Measurements from ENCODE around the gene EPHA10. TPM values are rescaled to one million over a fixed set of nuclear protein-coding genes. Genes with fewer than 3 reads are reported as not detected.
"Not testable (repeated sequence)": the region's sequence is repeated elsewhere in the genome, so short reads cannot be mapped to it uniquely, and the experiment has no call there.

Gene EPHA10
- total RNA-seq, 1 experiment from 2014 or later, result 1.0 TPM

- no peak overlapping the region for H3K4me3 Mint-ChIP-seq (ENCODE audit: unreplicated experiment)
- BruUV-seq (replicated peaks), result no TSS peak
- no peak for DNase-seq (ENCODE audit: unreplicated experiment)
- peaks cover 11% of the 10 kb centered on the region for H3K27me3 Mint-ChIP-seq (ENCODE audit: insufficient read depth, unreplicated experiment)
- peaks cover 5% of the 10 kb centered on the region for H3K9me3 Mint-ChIP-seq (ENCODE audit: unreplicated experiment)
- POLR2A ChIA-PET, result no interaction called here
- TF ChIP-seq, protein P1, sequence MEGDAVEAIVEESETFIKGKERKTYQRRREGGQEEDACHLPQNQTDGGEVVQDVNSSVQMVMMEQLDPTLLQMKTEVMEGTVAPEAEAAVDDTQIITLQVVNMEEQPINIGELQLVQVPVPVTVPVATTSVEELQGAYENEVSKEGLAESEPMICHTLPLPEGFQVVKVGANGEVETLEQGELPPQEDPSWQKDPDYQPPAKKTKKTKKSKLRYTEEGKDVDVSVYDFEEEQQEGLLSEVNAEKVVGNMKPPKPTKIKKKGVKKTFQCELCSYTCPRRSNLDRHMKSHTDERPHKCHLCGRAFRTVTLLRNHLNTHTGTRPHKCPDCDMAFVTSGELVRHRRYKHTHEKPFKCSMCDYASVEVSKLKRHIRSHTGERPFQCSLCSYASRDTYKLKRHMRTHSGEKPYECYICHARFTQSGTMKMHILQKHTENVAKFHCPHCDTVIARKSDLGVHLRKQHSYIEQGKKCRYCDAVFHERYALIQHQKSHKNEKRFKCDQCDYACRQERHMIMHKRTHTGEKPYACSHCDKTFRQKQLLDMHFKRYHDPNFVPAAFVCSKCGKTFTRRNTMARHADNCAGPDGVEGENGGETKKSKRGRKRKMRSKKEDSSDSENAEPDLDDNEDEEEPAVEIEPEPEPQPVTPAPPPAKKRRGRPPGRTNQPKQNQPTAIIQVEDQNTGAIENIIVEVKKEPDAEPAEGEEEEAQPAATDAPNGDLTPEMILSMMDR (IDR thresholded peaks at IDR 0.05; ENCODE audit: unreplicated experiment), result no peak
- CTCF ChIA-PET, result interaction anchor here (0.6 to 1.2 kb wide), 4 partner anchors 29 to 928 kb away, joined by 3 to 4 read pairs (median 4); partner anchors contain the start of genes C1orf122 and YRDC
- H3K27ac Mint-ChIP-seq (ENCODE audit: low read depth, unreplicated experiment), result no peak overlapping the region
- no peaks in the 10 kb centered on the region for H3K36me3 Mint-ChIP-seq (ENCODE audit: insufficient read depth, unreplicated experiment)
- intact Hi-C loops (cut with micrococcal nuclease), result no loop called here
- H3K4me1 Mint-ChIP-seq (ENCODE audit: insufficient read depth, unreplicated experiment), result no peaks in the 10 kb centered on the region
Measured at GRCh38 chr1:37778654-37779053, 13.7 kb upstream of the EPHA10 start.

GRCh38 chr1:37776946-37777516 is 12.1 kb upstream of the EPHA10 start:
- Mint-ChIP-seq H3K27me3 (ENCODE audit: insufficient read depth, unreplicated experiment) (peaks cover 11% of the 10 kb centered on the region), H3K4me3 (ENCODE audit: unreplicated experiment) (no peak overlapping the region), H3K27ac (ENCODE audit: low read depth, unreplicated experiment) (no peak overlapping the region), H3K36me3 (ENCODE audit: insufficient read depth, unreplicated experiment) (no peaks in the 10 kb centered on the region), H3K9me3 (ENCODE audit: unreplicated experiment) (peaks cover 13% of the 10 kb centered on the region), H3K4me1 (ENCODE audit: insufficient read depth, unreplicated experiment) (no peaks in the 10 kb centered on the region)
- ChIA-PET POLR2A (interaction anchor here (0.6 to 1.2 kb wide), 2 partner anchors 17 to 28 kb away, joined by 3 to 4 read pairs; no protein-coding TSS in a partner anchor), CTCF (interaction anchor here (0.6 to 0.8 kb wide), 4 partner anchors 12 to 1010 kb away, joined by 3 read pairs; partner anchors contain the start of gene EPHA10)
- DNase-seq (ENCODE audit: unreplicated experiment), result no peak
- no TSS peak for BruUV-seq (replicated peaks)
- intact Hi-C loops (cut with micrococcal nuclease), result no loop called here
- TF ChIP-seq, protein P1 (IDR thresholded peaks at IDR 0.05; ENCODE audit: unreplicated experiment), result no peak

- POLR2A ChIA-PET, CTCF ChIA-PET: not testable (repeated sequence)
Measured at GRCh38 chr1:37771440-37771839, 6.5 kb upstream of the EPHA10 start.

GRCh38 chr1:37767488-37767887 is 2.6 kb upstream of the EPHA10 start:
- Mint-ChIP-seq H3K27me3 (ENCODE audit: insufficient read depth, unreplicated experiment) (peaks cover 91% of the 10 kb centered on the region), H3K4me1 (ENCODE audit: insufficient read depth, unreplicated experiment) (no peaks in the 10 kb centered on the region), H3K4me3 (ENCODE audit: unreplicated experiment) (no peak overlapping the region), H3K27ac (ENCODE audit: low read depth, unreplicated experiment) (no peak overlapping the region), H3K9me3 (ENCODE audit: unreplicated experiment) (no peaks in the 10 kb centered on the region), H3K36me3 (ENCODE audit: insufficient read depth, unreplicated experiment) (no peaks in the 10 kb centered on the region)
- CTCF ChIA-PET, result no interaction called here
- intact Hi-C loops (cut with micrococcal nuclease), result no loop called here
- no peak for DNase-seq (ENCODE audit: unreplicated experiment)
- TF ChIP-seq, protein P1 (IDR thresholded peaks at IDR 0.05; ENCODE audit: unreplicated experiment), result no peak
- no TSS peak for BruUV-seq (replicated peaks)
- POLR2A ChIA-PET, result interaction anchor here (1.5 kb wide), 1 partner anchor 41 kb away, joined by 3 read pairs; no protein-coding TSS in a partner anchor

More at GRCh38 chr1:37771440-37771839, 6.5 kb upstream of the EPHA10 start:
- H3K27ac Mint-ChIP-seq (ENCODE audit: low read depth, unreplicated experiment); H3K36me3 Mint-ChIP-seq (ENCODE audit: insufficient read depth, unreplicated experiment); H3K4me1 Mint-ChIP-seq (ENCODE audit: insufficient read depth, unreplicated experiment); BruUV-seq (replicated peaks); DNase-seq (ENCODE audit: unreplicated experiment); intact Hi-C loops (cut with micrococcal nuclease); H3K4me3 Mint-ChIP-seq (ENCODE audit: unreplicated experiment): not testable (repeated sequence)
- peaks cover 13% of the 10 kb centered on the region for H3K9me3 Mint-ChIP-seq (ENCODE audit: unreplicated experiment)
- peaks cover 52% of the 10 kb centered on the region for H3K27me3 Mint-ChIP-seq (ENCODE audit: insufficient read depth, unreplicated experiment)
